ENCODE results near the gene DCTN2.

DCTN2 gene

GRCh38 chr12:57545809-57546437 lies 1.1 kb downstream of the DCTN2 start:
- TF ChIP-seq CTCF (IDR thresholded peaks at IDR 0.05) = no peak

DNA sequence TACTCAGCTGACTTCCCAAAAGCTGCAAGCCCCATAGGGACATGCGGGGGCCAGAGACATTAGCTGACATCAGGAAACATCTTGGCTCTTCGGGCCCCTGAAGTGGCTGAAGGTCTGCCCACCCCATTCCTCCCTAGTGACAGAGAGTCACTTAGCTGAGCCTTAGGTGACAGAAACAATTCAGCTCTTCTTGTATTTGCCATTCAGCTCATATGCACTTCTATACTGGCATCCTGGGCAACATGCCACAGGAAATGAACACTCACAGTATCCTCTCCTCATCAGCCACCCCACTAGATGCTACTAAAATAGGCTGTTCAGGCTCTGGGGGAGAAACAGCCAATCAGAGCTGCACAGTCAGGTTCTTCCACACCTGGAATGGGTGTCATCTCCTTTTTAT lies 3.4 kb downstream of the DCTN2 start:
- no peak for TF ChIP-seq CTCF (IDR thresholded peaks at IDR 0.05)

- no peak for TF ChIP-seq CTCF (IDR thresholded peaks at IDR 0.05)
Measured at GRCh38 chr12:57541717-57542116, 5.3 kb downstream of the DCTN2 start.

- no peak for TF ChIP-seq CTCF (IDR thresholded peaks at IDR 0.05)
Measured at GRCh38 chr12:57541001-57541400, 6.0 kb downstream of the DCTN2 start.

- TF ChIP-seq CTCF (IDR thresholded peaks at IDR 0.05) = no peak
Measured at GRCh38 chr12:57539134-57539768, 7.7 kb downstream of the DCTN2 start.

DNA sequence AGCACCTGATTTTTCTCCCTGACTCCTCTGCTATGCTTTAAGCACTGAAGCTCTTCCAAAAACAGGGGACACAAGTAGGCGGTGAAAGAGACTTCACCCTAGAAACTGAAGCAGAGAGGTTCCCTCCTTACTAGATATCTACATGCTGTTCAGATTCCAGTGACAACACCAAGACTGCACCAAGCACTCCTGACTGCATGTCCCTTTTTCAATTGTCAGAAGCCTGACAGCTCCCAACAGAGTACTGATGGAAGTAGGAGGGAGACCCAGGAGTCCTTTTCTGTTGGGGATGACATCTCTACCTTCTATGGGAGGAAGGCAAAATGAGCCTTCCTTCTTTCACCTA lies 10.4 kb downstream of the DCTN2 start:
- TF ChIP-seq CTCF (IDR thresholded peaks at IDR 0.05) = no peak

- TF ChIP-seq CTCF (IDR thresholded peaks at IDR 0.05) = no peak
Measured at GRCh38 chr12:57535764-57536596, 11.0 kb downstream of the DCTN2 start.
